Measurements from ENCODE around the gene PDLIM7.

PDLIM7 gene

GRCh38 chr5:177439518-177440053 lies 57.8 kb downstream of the PDLIM7 start:
- Histone ChIP-seq H3F3A (ENCODE audit: insufficient read depth, low read length) (no peaks in the 10 kb centered on the region), H3K9ac (ENCODE audit: low read length) (no peak overlapping the region), H4K20me1 (ENCODE audit: insufficient read depth, low read length) (no peaks in the 10 kb centered on the region), H3K4me2 (ENCODE audit: low read length) (no peak overlapping the region), H3K4me3 (ENCODE audit: low read depth, low read length, poor library complexity, severe bottlenecking) (no peak overlapping the region), H3K27me3 (ENCODE audit: insufficient read depth, low read length) (no peaks in the 10 kb centered on the region), H3K27ac (ENCODE audit: low read depth, low read length, poor library complexity, severe bottlenecking) (no peak overlapping the region), H3K36me3 (ENCODE audit: insufficient read depth, low read length) (peaks cover 67% of the 10 kb centered on the region), H2AFZ (ENCODE audit: low read length) (no peak overlapping the region), H3K4me1 (ENCODE audit: insufficient read depth, low read length, severe bottlenecking) (no peaks in the 10 kb centered on the region), H3K9me2 (ENCODE audit: low read depth, low read length) (no peaks in the 10 kb centered on the region), H3K79me2 (ENCODE audit: insufficient read depth, low read length) (no peaks in the 10 kb centered on the region), H3K9me3 (ENCODE audit: low read length) (no peaks in the 10 kb centered on the region)
- TF ChIP-seq, protein P1, sequence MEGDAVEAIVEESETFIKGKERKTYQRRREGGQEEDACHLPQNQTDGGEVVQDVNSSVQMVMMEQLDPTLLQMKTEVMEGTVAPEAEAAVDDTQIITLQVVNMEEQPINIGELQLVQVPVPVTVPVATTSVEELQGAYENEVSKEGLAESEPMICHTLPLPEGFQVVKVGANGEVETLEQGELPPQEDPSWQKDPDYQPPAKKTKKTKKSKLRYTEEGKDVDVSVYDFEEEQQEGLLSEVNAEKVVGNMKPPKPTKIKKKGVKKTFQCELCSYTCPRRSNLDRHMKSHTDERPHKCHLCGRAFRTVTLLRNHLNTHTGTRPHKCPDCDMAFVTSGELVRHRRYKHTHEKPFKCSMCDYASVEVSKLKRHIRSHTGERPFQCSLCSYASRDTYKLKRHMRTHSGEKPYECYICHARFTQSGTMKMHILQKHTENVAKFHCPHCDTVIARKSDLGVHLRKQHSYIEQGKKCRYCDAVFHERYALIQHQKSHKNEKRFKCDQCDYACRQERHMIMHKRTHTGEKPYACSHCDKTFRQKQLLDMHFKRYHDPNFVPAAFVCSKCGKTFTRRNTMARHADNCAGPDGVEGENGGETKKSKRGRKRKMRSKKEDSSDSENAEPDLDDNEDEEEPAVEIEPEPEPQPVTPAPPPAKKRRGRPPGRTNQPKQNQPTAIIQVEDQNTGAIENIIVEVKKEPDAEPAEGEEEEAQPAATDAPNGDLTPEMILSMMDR (IDR thresholded peaks at IDR 0.05; ENCODE audit: low read length): no peak
- no peak for TF ChIP-seq EZH2 (IDR thresholded peaks at IDR 0.05; ENCODE audit: borderline replicate concordance, low read length)

DNA sequence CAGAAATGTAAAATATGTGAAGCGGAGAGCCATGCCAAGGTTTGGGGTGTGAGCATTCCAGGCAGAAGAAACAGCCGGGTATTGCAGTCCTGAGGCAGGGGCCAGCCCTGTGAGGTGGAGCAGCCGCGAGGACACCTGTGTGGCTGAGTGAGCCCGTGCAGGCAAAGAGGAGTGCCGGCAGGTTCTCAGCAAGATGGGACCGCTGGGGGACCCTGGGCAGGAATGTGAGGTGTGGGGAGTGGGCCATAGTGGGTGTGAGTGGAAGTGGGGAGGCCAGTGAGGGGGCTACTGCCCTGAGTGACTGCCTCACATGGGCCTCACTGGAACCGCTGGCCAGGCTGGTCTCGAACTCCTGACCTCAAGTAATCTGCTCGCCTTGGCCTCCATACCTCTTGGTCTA lies 58.9 kb downstream of the PDLIM7 start:
- Histone ChIP-seq H3K27me3 (ENCODE audit: insufficient read depth, low read length) (no peaks in the 10 kb centered on the region), H3K9me3 (ENCODE audit: low read length) (no peaks in the 10 kb centered on the region), H3K9ac (ENCODE audit: low read length) (no peak overlapping the region), H2AFZ (ENCODE audit: low read length) (no peak overlapping the region), H3F3A (ENCODE audit: insufficient read depth, low read length) (no peaks in the 10 kb centered on the region), H3K9me2 (ENCODE audit: low read depth, low read length) (no peaks in the 10 kb centered on the region), H3K27ac (ENCODE audit: low read depth, low read length, poor library complexity, severe bottlenecking) (no peak overlapping the region), H4K20me1 (ENCODE audit: insufficient read depth, low read length) (no peaks in the 10 kb centered on the region), H3K4me2 (ENCODE audit: low read length) (no peak overlapping the region), H3K36me3 (ENCODE audit: insufficient read depth, low read length) (peaks cover 78% of the 10 kb centered on the region), H3K79me2 (ENCODE audit: insufficient read depth, low read length) (no peaks in the 10 kb centered on the region), H3K4me1 (ENCODE audit: insufficient read depth, low read length, severe bottlenecking) (no peaks in the 10 kb centered on the region), H3K4me3 (ENCODE audit: low read depth, low read length, poor library complexity, severe bottlenecking) (no peak overlapping the region)
- TF ChIP-seq, protein P1 (IDR thresholded peaks at IDR 0.05; ENCODE audit: low read length): no peak
- no peak for TF ChIP-seq EZH2 (IDR thresholded peaks at IDR 0.05; ENCODE audit: borderline replicate concordance, low read length)

- H3K4me3 ChIP-seq (ENCODE audit: low read depth, low read length, poor library complexity, severe bottlenecking): no peak overlapping the region
- H3K9me3 ChIP-seq (ENCODE audit: low read length): no peaks in the 10 kb centered on the region
- H3K4me2 ChIP-seq (ENCODE audit: low read length): no peak overlapping the region
- H3F3A ChIP-seq (ENCODE audit: insufficient read depth, low read length): no peaks in the 10 kb centered on the region
- no peak overlapping the region for H3K27ac ChIP-seq (ENCODE audit: low read depth, low read length, poor library complexity, severe bottlenecking)
- H3K79me2 ChIP-seq (ENCODE audit: insufficient read depth, low read length): no peaks in the 10 kb centered on the region
- H2AFZ ChIP-seq (ENCODE audit: low read length): no peak overlapping the region
- no peak overlapping the region for H3K9ac ChIP-seq (ENCODE audit: low read length)
- H4K20me1 ChIP-seq (ENCODE audit: insufficient read depth, low read length): no peaks in the 10 kb centered on the region
- H3K27me3 ChIP-seq (ENCODE audit: insufficient read depth, low read length): no peaks in the 10 kb centered on the region
- TF ChIP-seq EZH2 (IDR thresholded peaks at IDR 0.05; ENCODE audit: borderline replicate concordance, low read length): no peak
- TF ChIP-seq, protein P1 (IDR thresholded peaks at IDR 0.05; ENCODE audit: low read length): no peak
- no peaks in the 10 kb centered on the region for H3K4me1 ChIP-seq (ENCODE audit: insufficient read depth, low read length, severe bottlenecking)
- H3K36me3 ChIP-seq (ENCODE audit: insufficient read depth, low read length): peaks cover 86% of the 10 kb centered on the region
- H3K9me2 ChIP-seq (ENCODE audit: low read depth, low read length): no peaks in the 10 kb centered on the region
These were observed 59.8 kb downstream of the PDLIM7 start for GRCh38 chr5:177437623-177438022.

All from OCI-LY1 (cell line).